Sigmoid colon (tissue), 4 donors: ENCODE data around the gene OR51M1.

ENCODE experiments used
- CTCF ChIP-seq, 4 experiments: fragments of 450-650 bp in 3 of 4; fragments of 200-600 bp in 1 of 4; IDR thresholded peaks; one replicate each; pipeline ENCODE4 v1.5.1; 2016 to 2019; ENCODE audit warnings: antibody characterized with exemption in 4 of 4, mild to moderate bottlenecking in 3 of 4, moderate library complexity in 2 of 4
- POLR2A ChIP-seq, 2 donors: fragments of 450-650 bp; IDR thresholded peaks; one replicate each; pipeline ENCODE4 v1.6.1; 2016; ENCODE audit warnings: antibody characterized with exemption in 2 of 2, mild to moderate bottlenecking in 2 of 2, moderate library complexity in 2 of 2
- POLR2AphosphoS5 ChIP-seq, 4 donors: sonication (generic); formaldehyde crosslinking; IDR thresholded peaks; one replicate each; pipeline ENCODE4 v1.6.1; 2017; ENCODE audit warnings: antibody characterized with exemption in 4 of 4

GRCh38 chr11:5336331-5336730, 47.3 kb upstream of the OR51M1 start:
- no peak for TF ChIP-seq CTCF (IDR thresholded peaks at IDR 0.05)
- TF ChIP-seq POLR2A (IDR thresholded peaks at IDR 0.05) = no peak
- TF ChIP-seq POLR2AphosphoS5 (IDR thresholded peaks at IDR 0.05) = no peak
